Kidney epithelial cell (primary cell): Measurements from ENCODE around the gene WHRN. TPM values are rescaled to one million over a fixed set of nuclear protein-coding genes. Genes with fewer than 3 reads are reported as not detected.

Experiments
- DNase-seq: peaks from one replicate; pipeline ENCODE4 v3.0.0-alpha.2; 2010; ENCODE audit warnings: low read depth
- H3K27me3 ChIP-seq: 2 replicates; pipeline ENCODE4 v1.6.0; 2011; ENCODE audit warnings: low read length; ENCODE audit not compliant: control insufficient read depth, insufficient read depth
- H3K36me3 ChIP-seq: 2 replicates; pipeline ENCODE4 v1.5.1; 2011; ENCODE audit warnings: low read length; ENCODE audit not compliant: control insufficient read depth, insufficient read depth
- H3K4me3 ChIP-seq: 2 replicates; pipeline ENCODE4 v1.5.1; 2011; ENCODE audit warnings: low read depth, mild to moderate bottlenecking, control low read depth, low read length
- total RNA-seq: library from RNA; depleted of rRNA; stranded (reverse); fragments of >200 nt; gene quantifications from 2 replicates; pipeline ENCODE4 v1.2.3, GENCODE V29; 2015
- TF ChIP-seq, protein P1 (sequence below): IDR thresholded peaks from 2 replicates; pipeline ENCODE4 v1.5.1; 2011; ENCODE audit warnings: mild to moderate bottlenecking, moderate library complexity, low read length, control low read depth, inconsistent platforms; ENCODE audit not compliant: insufficient read depth, poor library complexity, severe bottlenecking

The WHRN gene
- total RNA-seq, 1 donor from 2014 or later: 9.2 TPM

DNA sequence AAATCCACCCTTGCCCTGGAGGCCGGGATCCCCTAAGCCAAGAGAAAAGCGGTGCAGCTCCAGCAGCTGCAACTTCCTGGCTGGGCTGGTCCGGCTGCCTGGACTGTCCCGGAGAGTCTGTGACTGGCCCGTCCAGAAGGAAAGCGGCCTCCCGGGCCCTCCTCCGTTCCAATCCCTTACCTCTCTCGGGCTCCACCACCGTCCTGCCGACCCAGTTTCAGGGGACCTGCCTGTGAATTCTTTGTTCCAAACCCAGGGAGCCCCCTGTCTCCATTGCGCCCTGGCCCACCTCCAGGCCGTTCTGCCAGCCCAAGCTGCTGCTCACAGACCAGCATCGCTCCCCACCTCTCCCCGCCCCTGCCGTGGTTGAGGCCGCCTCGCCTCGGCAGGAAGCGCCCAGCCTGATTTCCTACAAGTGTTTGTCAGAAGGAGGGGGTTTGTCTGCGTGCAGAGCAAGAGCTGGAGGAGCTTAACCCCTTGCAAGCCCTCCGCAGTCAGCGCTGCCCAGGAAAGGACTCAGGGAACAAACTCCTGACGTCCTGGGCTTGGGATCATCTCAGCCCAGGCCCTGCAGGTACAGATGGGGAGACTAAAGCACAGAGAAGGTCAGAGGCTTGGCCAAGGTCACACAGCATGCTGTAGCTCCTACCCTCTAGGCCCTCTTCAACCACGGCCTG is 117.5 kb downstream of the WHRN start, which contains the start of gene AKNA:
Gene AKNA, minus strand, starts transcription at position 303 of the 677 bp plus-strand sequence. CDS start 6,649 bp downstream, outside the sequence.
- DNase-seq: no peak
- TF ChIP-seq, protein P1, sequence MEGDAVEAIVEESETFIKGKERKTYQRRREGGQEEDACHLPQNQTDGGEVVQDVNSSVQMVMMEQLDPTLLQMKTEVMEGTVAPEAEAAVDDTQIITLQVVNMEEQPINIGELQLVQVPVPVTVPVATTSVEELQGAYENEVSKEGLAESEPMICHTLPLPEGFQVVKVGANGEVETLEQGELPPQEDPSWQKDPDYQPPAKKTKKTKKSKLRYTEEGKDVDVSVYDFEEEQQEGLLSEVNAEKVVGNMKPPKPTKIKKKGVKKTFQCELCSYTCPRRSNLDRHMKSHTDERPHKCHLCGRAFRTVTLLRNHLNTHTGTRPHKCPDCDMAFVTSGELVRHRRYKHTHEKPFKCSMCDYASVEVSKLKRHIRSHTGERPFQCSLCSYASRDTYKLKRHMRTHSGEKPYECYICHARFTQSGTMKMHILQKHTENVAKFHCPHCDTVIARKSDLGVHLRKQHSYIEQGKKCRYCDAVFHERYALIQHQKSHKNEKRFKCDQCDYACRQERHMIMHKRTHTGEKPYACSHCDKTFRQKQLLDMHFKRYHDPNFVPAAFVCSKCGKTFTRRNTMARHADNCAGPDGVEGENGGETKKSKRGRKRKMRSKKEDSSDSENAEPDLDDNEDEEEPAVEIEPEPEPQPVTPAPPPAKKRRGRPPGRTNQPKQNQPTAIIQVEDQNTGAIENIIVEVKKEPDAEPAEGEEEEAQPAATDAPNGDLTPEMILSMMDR: no peak
- Histone ChIP-seq H3K4me3 (peak within 1 kb of the TSS; percentile 58), H3K27me3 (no peaks in the 10 kb centered on the region), H3K36me3 (no peaks in the 10 kb centered on the region)

DNA sequence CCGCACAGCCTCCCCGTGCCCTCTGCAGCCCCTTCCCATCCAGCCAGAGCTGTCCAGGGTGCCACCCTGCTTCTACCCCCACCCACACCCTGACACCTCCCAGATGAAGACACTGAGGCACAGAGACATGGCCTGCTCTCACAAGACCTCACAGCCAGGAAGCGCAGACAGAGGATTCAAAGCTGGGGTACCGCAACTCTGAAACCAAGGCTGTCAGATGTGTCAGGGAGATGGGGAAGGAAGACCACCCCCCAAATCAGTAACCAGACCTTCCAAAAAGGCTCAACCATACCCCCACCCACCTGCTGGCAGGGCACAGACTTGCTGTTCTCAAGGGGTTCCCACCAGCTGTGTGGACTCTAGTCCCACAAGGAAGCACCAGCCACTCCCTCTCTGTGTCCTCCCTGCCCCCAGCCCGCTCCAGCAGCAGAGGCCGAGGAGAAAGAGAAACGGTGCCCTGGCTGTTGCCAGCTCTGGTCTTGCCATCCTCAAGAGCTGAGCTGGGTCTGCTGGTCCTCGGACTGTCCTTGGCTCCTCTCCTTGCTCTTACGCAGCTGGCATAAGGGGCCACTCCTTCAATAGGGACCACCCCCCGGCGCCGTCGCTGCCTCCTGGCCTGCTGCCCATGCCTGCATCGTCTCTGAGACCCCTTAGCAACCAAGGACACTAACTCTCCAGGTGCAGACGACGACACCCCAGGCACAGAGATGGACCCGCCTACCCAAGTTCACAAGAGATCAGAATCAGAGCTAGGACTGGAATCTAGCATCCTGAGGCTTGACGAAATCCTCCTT is 118.2 kb downstream of the WHRN start:
- peak overlapping the region; percentile 58 for H3K4me3 ChIP-seq
- H3K27me3 ChIP-seq: no peaks in the 10 kb centered on the region
- TF ChIP-seq, protein P1: no peak
- no peaks in the 10 kb centered on the region for H3K36me3 ChIP-seq
- DNase-seq: no peak

DNA sequence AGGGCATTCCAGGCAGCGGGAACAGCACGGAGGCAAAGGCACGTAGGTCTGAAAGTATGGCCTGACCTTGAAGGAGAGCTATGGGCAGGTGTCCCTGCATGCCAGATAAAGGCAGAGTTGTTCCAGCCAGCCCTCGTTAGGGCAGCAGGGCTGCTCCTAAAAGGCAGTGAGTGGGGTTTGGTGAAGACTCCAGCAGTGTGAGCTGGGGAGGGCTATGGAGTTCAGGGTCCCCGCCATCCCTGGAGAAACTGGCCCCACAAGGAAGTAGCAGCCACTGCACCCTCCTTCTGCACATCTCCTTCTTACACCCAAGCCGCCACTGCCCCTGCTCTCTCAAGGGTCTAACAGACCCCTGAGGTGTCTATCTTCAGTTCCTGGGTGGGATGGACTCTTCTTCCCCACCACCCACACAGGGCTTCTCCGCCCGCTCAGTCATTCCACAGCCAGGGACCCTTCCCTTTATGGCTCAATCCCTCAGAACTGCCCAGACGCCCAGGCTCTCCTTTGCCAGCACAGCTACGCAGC is 118.8 kb downstream of the WHRN start:
- H3K27me3 ChIP-seq: no peaks in the 10 kb centered on the region
- DNase-seq: no peak
- H3K36me3 ChIP-seq: no peaks in the 10 kb centered on the region
- TF ChIP-seq, protein P1: no peak
- peak overlapping the region; percentile 58 for H3K4me3 ChIP-seq

DNA sequence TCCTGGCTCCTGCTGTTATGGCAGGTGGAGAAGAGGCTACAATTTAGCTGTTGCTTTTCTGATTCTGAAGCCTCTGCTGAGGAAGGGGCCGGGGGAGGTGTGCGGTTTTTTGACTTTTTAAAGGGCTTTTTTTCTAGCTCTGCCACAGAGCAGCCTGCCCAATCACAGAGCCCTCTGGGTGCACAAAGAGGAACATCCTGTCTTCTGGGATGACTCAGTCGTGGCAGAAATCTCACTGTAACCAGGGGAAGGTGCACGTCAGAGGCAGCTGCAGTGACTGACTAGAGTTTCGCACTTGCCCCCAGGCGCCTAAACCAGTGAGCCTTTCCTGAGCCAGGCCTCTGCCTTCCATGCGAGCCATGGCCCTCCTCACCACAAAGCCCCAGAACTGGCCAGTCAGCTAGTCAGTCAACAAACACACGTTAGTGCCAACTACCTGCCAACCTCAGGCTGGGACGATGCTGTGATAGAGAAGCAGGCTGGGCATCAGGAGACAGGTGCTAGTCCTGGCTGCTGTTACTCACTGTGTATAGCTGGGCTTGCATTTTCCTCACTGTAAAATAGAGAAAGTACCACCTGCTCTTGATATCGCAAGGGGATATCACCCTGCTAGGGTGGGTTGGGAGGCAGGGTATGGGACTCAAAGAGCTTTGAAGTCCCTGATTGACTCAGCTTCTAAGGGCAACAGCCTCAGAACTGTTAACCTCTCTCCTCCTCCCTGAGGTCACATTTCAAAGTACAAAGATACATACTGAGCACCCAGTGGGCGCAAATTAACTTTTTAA is 119.7 kb downstream of the WHRN start:
- TF ChIP-seq, protein P1: no peak
- Histone ChIP-seq H3K36me3 (no peaks in the 10 kb centered on the region), H3K4me3 (peak overlapping the region; percentile 58), H3K27me3 (no peaks in the 10 kb centered on the region)
- DNase-seq: peak; percentile 77

DNA sequence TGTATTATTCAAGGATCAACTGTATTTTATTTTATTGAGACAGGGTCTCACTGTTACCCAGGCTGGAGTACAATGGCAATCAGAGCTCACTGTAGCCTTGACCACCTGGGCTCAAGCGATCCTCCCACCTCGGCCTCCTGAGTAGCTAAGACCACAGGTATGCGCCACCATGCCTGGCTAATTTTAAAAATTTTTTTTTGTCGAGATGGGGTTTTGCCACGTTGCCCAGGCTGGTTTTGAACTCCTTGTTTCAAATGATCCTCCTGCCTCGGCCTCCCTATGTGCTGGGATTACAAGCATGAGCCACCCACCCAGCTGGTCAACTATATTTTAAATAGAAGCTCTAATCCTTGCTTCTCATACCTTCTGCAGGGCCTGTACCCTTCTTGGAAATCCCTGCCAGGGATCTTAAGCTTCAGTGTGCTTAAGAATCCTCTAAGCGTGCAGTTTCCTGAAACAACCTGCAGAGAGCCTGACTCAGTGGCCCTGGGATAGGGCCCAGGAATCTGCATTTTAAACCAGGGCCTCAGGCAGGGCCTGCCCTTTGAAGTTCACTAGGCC is 120.4 kb downstream of the WHRN start:
- no peaks in the 10 kb centered on the region for H3K27me3 ChIP-seq
- no peaks in the 10 kb centered on the region for H3K36me3 ChIP-seq
- H3K4me3 ChIP-seq: no peak overlapping the region
- TF ChIP-seq, protein P1: no peak
- no peak for DNase-seq
